Measurements from ENCODE around the gene TNFRSF1B. TPM values are rescaled to one million over a fixed set of nuclear protein-coding genes. Genes with fewer than 3 reads are reported as not detected.

TNFRSF1B gene
- total RNA-seq, 1 donor from 2014 or later = 16.2 TPM

DNA sequence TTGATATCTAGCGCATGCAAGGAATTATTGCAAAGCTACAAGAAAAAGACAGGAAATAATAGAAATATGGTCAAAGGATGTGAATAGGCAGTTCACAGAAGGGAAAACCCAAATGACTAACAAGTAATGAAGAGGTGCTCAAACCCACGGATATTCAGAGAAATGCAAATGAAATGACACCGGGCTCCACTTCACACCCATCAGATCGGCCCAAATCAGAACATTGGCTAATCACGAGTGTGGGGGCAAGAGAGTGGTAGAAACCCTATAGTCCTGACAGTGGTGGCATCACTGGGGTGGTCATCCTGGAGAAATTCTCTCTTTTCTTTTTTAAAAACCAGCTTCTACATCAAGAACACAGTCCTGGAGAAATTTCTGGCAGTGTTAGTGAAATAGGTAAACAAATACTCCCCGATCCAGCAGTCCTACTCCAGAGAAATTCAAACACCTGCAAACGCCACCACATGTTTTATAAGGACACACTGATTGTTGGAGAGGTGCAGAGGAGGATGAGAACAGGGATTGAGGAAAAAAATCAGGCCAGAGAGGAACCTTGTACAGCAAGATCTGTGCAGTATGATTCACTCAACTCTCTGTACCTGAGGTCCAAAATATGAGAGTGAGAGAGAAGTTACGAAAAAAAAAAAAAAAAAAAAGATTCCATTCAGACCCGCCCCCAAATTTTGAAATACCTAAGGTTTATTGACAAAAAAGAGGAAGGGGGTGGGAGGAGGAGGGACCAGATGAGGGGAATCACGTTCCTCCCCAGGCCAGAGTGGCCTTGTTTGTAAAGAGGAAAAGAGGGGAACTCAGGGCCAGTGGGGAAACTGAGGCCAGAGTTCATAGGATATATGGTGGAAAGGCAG lies 9.2 kb upstream of the TNFRSF1B start:
- H3K27ac ChIP-seq (replicated peaks) = no peak overlapping the region
- TF ChIP-seq, protein P1, sequence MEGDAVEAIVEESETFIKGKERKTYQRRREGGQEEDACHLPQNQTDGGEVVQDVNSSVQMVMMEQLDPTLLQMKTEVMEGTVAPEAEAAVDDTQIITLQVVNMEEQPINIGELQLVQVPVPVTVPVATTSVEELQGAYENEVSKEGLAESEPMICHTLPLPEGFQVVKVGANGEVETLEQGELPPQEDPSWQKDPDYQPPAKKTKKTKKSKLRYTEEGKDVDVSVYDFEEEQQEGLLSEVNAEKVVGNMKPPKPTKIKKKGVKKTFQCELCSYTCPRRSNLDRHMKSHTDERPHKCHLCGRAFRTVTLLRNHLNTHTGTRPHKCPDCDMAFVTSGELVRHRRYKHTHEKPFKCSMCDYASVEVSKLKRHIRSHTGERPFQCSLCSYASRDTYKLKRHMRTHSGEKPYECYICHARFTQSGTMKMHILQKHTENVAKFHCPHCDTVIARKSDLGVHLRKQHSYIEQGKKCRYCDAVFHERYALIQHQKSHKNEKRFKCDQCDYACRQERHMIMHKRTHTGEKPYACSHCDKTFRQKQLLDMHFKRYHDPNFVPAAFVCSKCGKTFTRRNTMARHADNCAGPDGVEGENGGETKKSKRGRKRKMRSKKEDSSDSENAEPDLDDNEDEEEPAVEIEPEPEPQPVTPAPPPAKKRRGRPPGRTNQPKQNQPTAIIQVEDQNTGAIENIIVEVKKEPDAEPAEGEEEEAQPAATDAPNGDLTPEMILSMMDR (IDR thresholded peaks at IDR 0.05; ENCODE audit: borderline replicate concordance) = no peak

DNA sequence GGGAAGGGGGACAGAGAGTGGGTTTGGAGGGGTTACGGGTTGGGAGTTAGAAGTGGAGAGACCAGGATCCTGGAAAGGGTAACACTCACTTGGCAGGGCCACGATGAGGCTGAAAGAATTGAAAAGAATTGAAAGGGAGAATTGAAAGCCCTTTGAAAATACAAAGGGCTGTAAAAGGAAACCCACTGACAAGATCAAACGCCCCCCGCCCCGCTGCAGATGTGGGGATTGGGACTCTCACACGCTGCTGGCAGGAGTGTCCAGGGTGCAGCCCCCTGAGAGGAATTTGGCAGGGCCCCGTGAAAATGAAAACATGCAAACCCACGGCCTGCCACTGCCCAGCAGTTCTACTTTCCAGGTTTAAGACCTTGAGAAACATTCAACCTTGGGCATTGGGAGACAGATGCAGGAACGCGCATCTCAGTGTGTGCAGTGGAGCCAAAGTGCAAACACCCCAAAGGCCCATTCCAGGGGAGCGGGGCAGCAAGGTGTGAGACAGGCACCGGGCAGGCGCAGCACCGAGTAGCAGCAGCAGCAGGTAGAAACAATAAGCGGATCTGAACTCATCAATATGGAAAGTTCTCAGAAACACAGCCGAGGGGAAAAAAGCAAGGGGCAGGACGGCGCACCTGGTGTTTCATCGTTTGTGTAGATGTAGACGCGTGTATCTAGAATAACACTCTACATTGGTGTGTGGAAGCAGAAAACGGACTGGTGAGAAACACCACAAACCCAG lies 8.3 kb upstream of the TNFRSF1B start:
- H3K4me1 ChIP-seq = peaks cover 35% of the 10 kb centered on the region
- intact Hi-C loops (cut with micrococcal nuclease) = no loop called here
- H3K27ac ChIP-seq (replicated peaks) = no peak overlapping the region
- no peaks in the 10 kb centered on the region for H3K9me3 ChIP-seq (replicated peaks)
- no peak overlapping the region for H3K4me3 ChIP-seq
- H3K27me3 ChIP-seq (ENCODE audit: low read depth) = no peaks in the 10 kb centered on the region
- no peaks in the 10 kb centered on the region for H3K36me3 ChIP-seq
- TF ChIP-seq, protein P1 (IDR thresholded peaks at IDR 0.05; ENCODE audit: borderline replicate concordance) = no peak
- no peak for DNase-seq

More for the DNA sequence above, 9.2 kb upstream of the TNFRSF1B start:
- intact Hi-C loops (cut with micrococcal nuclease) = no loop called here
- Histone ChIP-seq H3K4me1 (peaks cover 34% of the 10 kb centered on the region), H3K9me3 (replicated peaks) (no peaks in the 10 kb centered on the region), H3K36me3 (no peaks in the 10 kb centered on the region), H3K4me3 (no peak overlapping the region), H3K27me3 (ENCODE audit: low read depth) (no peaks in the 10 kb centered on the region)
- no peak for DNase-seq

DNA sequence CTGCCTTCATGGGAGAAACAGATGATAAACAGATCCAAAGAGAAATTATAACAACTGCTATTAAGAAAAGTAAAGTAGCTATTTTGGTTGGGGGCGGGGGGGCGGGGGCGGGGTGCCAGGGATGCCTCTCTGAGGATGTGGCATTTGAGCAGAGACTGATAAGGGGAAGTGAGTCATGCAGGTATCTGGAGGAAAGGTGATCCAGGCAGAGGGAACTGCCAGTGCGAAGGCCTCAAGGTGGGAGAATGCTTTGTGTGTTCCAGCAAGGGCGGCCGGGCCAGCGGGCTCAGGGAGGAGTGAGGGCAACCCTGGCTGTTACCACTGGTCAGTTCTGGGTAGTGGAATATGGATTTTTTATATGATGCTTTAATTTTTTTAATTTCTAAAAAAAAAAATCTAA lies 7.0 kb upstream of the TNFRSF1B start:
- Histone ChIP-seq H3K27me3 (ENCODE audit: low read depth) (no peaks in the 10 kb centered on the region), H3K27ac (replicated peaks) (no peak overlapping the region), H3K36me3 (no peaks in the 10 kb centered on the region), H3K4me3 (no peak overlapping the region), H3K4me1 (peaks cover 32% of the 10 kb centered on the region), H3K9me3 (replicated peaks) (no peaks in the 10 kb centered on the region)
- intact Hi-C loops (cut with micrococcal nuclease) = no loop called here
- TF ChIP-seq, protein P1 (IDR thresholded peaks at IDR 0.05; ENCODE audit: borderline replicate concordance) = no peak
- no peak for DNase-seq

DNA sequence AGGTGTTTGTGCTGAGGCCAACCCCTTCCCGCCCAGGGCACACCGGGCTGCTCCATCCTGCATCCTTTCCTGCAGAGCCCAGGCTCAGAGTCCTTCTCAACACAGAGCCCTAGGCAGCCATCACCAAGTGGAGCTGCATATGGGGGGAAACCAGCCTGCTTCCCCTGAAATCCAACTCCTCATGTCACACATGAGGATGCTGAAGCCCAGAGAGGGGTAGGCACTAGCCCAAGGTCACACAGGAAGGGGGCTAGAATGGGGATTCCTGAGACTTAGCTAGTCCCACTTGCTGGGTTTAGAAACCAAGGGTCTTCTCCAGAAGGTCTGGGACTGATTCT lies 5.5 kb upstream of the TNFRSF1B start:
- peak overlapping the region; percentile 84 for H3K27ac ChIP-seq (replicated peaks)
- H3K9me3 ChIP-seq (replicated peaks) = no peaks in the 10 kb centered on the region
- H3K27me3 ChIP-seq (ENCODE audit: low read depth) = peaks cover under 1% of the 10 kb centered on the region
- no peaks in the 10 kb centered on the region for H3K36me3 ChIP-seq
- peaks cover 32% of the 10 kb centered on the region for H3K4me1 ChIP-seq
- TF ChIP-seq, protein P1 (IDR thresholded peaks at IDR 0.05; ENCODE audit: borderline replicate concordance) = no peak
- no peak for DNase-seq
- intact Hi-C loops (cut with micrococcal nuclease) = no loop called here
- no peak overlapping the region for H3K4me3 ChIP-seq

DNA sequence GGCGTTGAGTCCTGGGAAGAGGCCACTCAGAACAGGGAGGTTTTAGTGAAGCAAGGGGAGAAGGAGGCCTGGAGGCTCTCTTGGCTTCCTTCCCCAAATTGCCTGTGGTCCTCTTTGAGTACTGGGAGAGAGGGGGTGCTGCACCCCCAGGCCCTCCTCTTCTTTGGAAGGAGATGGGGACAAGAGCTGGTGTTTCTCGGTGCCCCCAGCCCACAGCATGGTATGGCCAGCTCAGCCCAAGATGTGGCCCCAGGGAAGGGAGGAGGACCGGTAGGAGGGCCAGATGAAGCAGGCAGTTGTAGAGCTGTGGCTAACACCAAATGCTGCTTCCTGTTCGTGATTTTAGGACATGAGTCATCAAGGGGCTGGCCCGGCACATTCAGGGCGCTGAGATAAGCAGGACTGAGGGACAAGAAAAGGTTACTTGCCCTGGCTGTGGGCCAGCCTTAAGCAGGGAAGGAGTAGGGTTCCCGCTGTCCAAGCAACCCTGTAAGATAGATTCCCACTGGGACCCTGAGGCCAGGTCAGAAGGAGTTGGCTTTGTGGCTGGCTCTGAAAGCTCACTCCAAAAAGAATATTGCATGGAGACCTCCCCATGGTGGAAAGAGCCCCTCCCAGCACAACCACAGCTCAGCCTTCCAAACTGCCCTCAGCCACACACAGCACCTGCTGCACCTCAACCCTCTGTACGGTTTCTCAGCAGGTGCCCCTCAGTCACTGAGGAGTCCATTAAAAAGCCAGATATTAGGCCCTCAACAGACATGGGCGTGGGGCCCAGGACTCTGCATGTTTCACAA lies 4.9 kb upstream of the TNFRSF1B start:
- Histone ChIP-seq H3K27ac (replicated peaks) (peak overlapping the region; percentile 84), H3K9me3 (replicated peaks) (no peaks in the 10 kb centered on the region), H3K4me3 (no peak overlapping the region), H3K4me1 (peaks cover 38% of the 10 kb centered on the region), H3K27me3 (ENCODE audit: low read depth) (peaks cover 6% of the 10 kb centered on the region), H3K36me3 (no peaks in the 10 kb centered on the region)
- TF ChIP-seq, protein P1 (IDR thresholded peaks at IDR 0.05; ENCODE audit: borderline replicate concordance) = no peak
- intact Hi-C loops (cut with micrococcal nuclease) = no loop called here
- DNase-seq = peak; percentile 92
